Left renal cortex interstitium (tissue), 4 donors: ENCODE results near the gene ZNF185. TPM values are rescaled to one million over a fixed set of nuclear protein-coding genes. Genes with fewer than 3 reads are reported as not detected.
"Not testable (repeated sequence)": the region's sequence is repeated elsewhere in the genome, so short reads cannot be mapped to it uniquely, and the experiment has no call there.

Experiments used
- DNase-seq, 4 donors: peaks; one replicate each; pipeline ENCODE4 v3.0.0-alpha.2; 2013; ENCODE audit warnings: low read depth in 4 of 4, low spot score in 2 of 4, missing footprints in 1 of 4
- polyA plus RNA-seq, 4 donors: library from polyadenylated mRNA; unstranded; fragments of 120-200 nt; gene quantifications; one replicate each; pipeline ENCODE4 v1.2.1, GENCODE V29; 2013; ENCODE audit not compliant: insufficient read length in 4 of 4

ZNF185 gene
- polyA plus RNA-seq, 4 donors, result 39.3 to 50.8 (median 43.5) TPM

GRCh38 chrX:152895121-152895520, 2.7 kb upstream of the ZNF185 start:
- no peak for DNase-seq

DNA sequence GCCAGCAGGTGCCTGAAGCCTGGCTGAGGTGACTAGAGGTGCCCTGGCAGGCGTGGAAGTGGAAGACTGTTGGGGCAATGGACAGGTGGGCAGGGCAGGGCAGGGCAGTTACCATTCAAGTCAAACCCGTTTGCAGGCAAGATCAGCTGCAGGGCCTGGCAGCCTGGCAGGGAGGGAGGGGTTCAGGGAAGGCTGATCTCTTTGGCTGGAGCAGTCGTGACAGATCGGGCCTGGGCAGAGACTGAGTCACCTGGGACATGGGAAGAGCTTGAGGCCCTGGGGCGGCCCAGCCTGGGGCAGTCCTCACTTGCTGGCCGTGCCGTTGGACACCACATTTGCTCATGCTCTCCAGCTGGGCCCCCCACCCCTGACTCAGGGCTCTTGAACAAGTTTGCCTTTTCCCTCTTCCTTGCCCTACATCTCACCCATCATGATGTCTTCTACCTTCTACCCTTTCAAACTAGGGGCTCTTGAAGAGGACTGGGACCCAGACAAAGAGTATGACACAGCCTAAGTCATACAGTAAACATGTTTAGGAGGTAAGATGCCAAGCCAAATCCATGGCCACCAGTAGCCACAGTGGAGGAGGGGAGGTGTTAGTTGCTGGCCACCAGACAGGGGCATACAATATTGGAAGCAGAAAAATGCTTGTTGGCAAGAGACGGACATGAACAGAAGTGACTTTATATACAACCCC, 2.0 kb upstream of the ZNF185 start:
- no peak for DNase-seq

DNA sequence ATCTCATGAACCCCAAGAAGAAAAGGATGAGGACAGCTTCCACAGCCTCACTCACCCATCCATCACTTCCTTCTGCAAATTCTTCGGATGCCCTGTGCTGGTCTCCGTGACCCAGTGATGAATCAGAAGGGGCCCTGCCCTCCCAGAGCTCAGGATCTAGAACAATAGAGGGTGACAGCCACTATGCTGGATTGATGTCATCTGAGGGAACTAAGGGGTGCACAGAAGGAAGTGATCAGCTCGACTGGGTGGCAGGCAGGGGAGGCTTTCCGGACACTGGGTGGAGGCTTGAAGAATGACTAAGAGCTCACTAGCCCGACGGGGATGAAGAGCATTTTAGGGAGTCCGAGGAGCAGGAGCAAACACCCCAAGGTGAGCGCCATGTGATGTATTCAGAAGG, 1.4 kb upstream of the ZNF185 start:
- no peak for DNase-seq

GRCh38 chrX:152898442-152898841, 575 bp downstream of the ZNF185 start:
- DNase-seq, result no peak

DNA sequence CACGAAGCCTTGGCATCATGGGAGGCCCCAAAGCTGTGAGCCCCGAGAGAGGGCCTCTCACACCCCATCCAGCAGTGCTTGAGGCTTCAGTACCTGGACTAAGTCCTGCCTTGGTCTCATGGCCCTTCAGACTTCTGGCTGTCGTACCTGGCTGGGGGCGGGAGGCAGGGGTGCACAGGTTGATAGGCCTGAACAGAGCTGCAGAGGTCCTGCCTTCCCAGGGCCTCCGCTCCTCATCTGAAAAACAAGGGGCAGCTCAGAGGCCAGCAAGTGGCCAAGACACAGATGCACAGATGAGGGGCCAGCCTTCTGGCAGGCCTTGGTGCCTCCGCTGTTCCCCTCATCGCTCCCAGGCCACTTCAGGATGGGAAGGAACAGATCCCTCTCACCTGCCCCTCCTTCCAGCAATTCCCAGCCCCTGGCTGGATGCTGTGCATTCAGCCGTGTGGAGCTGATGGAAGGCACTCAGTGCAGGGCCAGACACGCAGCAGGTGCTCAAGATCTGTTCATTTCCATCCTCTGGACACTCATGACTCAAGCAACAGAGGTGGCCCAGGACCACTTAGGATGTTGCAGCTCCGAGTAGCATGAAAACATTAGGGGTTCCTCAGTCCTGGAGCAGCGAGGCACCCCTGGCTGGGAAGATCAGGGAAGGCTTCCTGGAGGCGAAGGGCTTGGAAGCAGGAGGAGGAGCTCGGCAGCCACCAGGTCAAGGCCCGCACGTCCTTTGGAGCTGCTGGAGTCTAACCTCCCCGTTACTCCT, 1.4 kb downstream of the ZNF185 start:
- DNase-seq, result no peak

GRCh38 chrX:152899874-152900719, 2.2 kb downstream of the ZNF185 start:
- no peak for DNase-seq

GRCh38 chrX:152900937-152901445, 3.1 kb downstream of the ZNF185 start:
- DNase-seq, result no peak

GRCh38 chrX:152901816-152902501, 4.1 kb downstream of the ZNF185 start:
- DNase-seq, result no peak

- DNase-seq, result no peak
These were observed 4.6 kb downstream of the ZNF185 start for GRCh38 chrX:152902502-152902820.

DNA sequence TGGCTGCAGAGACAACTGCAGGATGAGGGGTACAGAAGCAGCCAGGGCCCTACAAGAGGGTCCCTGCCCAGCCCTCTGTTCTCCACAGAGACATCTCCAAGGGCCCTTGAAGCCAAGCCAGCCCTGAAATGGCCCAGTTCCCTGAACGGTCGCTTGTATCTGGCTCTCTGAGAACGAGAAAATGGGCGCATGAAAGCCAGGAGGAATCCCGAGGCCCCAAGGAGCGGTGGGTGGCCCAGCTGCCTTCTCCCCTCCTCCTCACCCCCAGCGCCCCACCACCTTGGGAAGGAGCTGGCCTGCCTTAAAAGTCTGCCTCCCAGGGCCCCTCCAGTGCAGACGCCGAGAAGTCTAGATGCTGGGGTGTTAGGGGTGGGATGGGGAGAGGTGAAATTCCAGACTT, 5.7 kb downstream of the ZNF185 start:
- no peak for DNase-seq

DNA sequence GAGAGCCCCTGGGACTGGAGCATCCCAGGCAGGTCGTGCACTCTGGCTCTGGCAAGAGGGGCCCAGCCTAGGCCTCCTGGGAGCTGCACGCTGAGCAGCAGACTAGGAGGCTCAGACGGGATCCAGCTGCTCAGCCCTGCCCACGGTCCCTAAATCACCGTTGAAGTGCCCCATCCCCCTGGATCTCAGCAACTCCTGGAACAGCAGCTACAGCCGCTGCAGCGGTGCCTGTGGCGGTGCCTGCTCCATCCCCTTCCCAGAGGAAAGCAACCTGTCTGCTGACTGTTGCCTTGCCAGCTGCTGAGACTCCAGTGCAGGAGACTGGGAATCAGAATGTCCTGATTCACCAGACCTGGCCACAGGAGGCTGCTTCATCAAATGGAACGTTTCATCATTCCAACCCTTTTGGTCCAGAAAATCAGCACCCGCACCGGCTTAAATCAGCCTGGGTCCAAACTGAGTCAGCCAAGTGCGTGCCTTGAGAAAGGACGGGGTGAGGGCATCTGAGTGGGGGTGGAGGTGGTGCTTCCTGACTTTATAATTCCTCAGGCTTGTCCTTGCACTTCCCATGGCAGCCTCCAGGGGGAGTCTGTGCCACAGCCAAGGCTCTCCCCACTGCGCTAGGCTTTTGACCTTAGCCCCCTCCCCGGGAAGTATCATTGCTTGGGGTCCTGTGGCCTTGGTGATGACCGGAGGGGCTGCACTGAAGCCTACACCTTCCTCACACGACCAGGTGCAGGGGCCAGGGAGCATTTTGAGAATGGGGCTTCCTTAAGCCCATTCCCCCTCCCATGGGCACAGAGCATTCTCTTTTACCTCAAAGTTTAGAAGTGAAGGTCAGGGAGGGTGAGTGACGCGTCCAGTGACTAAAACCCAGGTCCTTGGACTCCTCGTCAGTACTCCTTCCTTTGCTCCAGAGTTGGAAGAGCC, 6.5 kb downstream of the ZNF185 start:
- DNase-seq, result no peak

DNA sequence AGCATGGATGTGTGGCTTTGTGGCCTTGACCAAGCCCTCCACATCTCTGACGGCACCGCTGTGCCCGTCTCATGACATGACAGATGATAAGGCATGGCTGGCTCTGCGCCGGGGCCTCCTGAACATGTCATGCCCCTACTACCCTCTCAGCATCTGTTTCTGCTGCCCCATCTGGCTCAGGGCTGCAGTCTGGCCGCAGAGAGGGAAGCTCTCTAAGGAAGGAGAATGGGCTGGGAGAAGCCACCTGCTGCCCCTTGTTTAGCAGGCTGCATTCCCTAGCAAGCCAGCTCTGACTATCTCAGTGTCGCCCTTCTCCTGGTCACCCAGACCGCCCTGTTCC, 7.2 kb downstream of the ZNF185 start:
- DNase-seq, result no peak

GRCh38 chrX:152907084-152907651, 9.3 kb downstream of the ZNF185 start:
- DNase-seq, result no peak

- DNase-seq, result no peak
These were observed 10.6 kb downstream of the ZNF185 start for GRCh38 chrX:152908486-152908885.

GRCh38 chrX:152910018-152910417, 12.2 kb downstream of the ZNF185 start:
- DNase-seq, result not testable (repeated sequence)

GRCh38 chrX:152912106-152912505, 14.2 kb downstream of the ZNF185 start:
- DNase-seq, result no peak

- DNase-seq, result no peak
These were observed 14.8 kb downstream of the ZNF185 start for GRCh38 chrX:152912641-152913040.

- DNase-seq, result no peak
These were observed 15.5 kb downstream of the ZNF185 start for GRCh38 chrX:152913346-152913745.

DNA sequence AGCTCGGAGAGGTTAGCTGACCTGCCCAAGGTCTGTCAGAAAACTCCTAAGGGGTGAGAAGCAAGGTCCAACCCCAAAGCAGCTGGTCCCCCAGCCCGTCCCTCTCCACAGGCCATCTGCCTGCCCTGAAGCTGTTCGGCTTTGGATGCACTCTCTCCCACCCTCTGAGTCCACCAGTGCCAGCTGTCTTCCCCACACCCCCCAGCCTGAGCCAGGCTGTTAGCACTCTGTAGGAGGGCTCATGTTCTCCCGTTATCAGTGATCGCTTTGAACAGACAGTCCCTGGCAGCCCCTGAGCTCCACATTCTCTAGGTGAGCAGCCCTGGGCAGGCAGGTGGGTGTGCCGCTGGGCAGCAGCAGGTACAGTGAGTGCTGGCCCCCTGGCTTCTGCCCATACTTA, 16.0 kb downstream of the ZNF185 start:
- no peak for DNase-seq
